IMR-90 (cell line): ENCODE measurements around the gene EPB41L4A. TPM values are rescaled to one million over a fixed set of nuclear protein-coding genes. Genes with fewer than 3 reads are reported as not detected.

ENCODE experiments used
- ATAC-seq: fragments of 200-7000 bp; cut with Tn5 transposase; 2 replicates; pipeline ENCODE4 v1.9.1; 2020; ENCODE audit warnings: low read depth, mild to moderate bottlenecking, moderate library complexity
- BruUV-seq: library from RNA; stranded (reverse); fragments of 400-500 nt; replicated peaks from 2 replicates; lab custom pipeline; 2021; lab: Mats Ljungman, UMichigan
- CTCF ChIA-PET: fragments of 300-600 bp; formaldehyde crosslinking; extraction: SDS; loops from one replicate; lab custom pipeline; 2021; ENCODE audit warnings: antibody characterized with exemption; lab: Yijun Ruan, JAX
- POLR2A ChIA-PET: fragments of 300-600 bp; sonication (Branson Sonifier 250); formaldehyde crosslinking; loops from one replicate; lab custom pipeline; 2022; ENCODE audit warnings: antibody characterized with exemption; ENCODE audit not compliant: unreplicated experiment; lab: Charles Lee
- DNase-seq: peaks from one replicate; pipeline ENCODE4 v3.0.0; 2013
- H2AFZ ChIP-seq: replicated peaks from 2 replicates; pipeline ENCODE3; 2013; ENCODE audit warnings: low read length, mild to moderate bottlenecking; ENCODE audit not compliant: poor library complexity
- H2AK5ac ChIP-seq: 2 replicates; pipeline ENCODE4 v1.6.1; 2013; ENCODE audit warnings: low read depth, low read length, inconsistent platforms
- H2AK9ac ChIP-seq: replicated peaks from 2 replicates; pipeline ENCODE3; 2013; ENCODE audit warnings: mild to moderate bottlenecking, low read depth, low read length, moderate library complexity; ENCODE audit not compliant: poor library complexity
- H2BK120ac ChIP-seq: 2 replicates; pipeline ENCODE4 v1.6.1; 2013; ENCODE audit warnings: low read depth, low read length, inconsistent platforms
- H2BK15ac ChIP-seq: 3 replicates; pipeline ENCODE4 v1.6.1; 2013; ENCODE audit warnings: low read depth, low read length, inconsistent platforms
- H2BK20ac ChIP-seq: 2 replicates; pipeline ENCODE4 v1.6.1; 2013; ENCODE audit warnings: low read depth, mild to moderate bottlenecking, inconsistent platforms, low read length, moderate library complexity
- H2BK5ac ChIP-seq: 2 replicates; pipeline ENCODE4 v1.6.1; 2013; ENCODE audit warnings: mild to moderate bottlenecking, low read depth, low read length, inconsistent platforms; ENCODE audit not compliant: poor library complexity, severe bottlenecking
- H3K14ac ChIP-seq: replicated peaks from 2 replicates; pipeline ENCODE4 v1.6.1; 2013; ENCODE audit warnings: low read depth, low read length, inconsistent platforms
- H3K18ac ChIP-seq: 2 replicates; pipeline ENCODE4 v1.6.1; 2013; ENCODE audit warnings: low read depth, low read length, control low read depth
- H3K23ac ChIP-seq: 2 replicates; pipeline ENCODE4 v1.6.1; 2013; ENCODE audit warnings: low read depth, low read length, inconsistent platforms
- H3K27ac ChIP-seq: 2 replicates; pipeline ENCODE4 v1.5.1; 2013; ENCODE audit warnings: mild to moderate bottlenecking, control low read depth, low read length; ENCODE audit not compliant: insufficient read depth
- H3K27me3 ChIP-seq: 2 replicates; pipeline ENCODE4 v1.6.1; 2013; ENCODE audit warnings: low read length; ENCODE audit not compliant: control insufficient read depth, insufficient read depth
- H3K36me3 ChIP-seq: 2 replicates; pipeline ENCODE4 v1.6.1; 2013; ENCODE audit warnings: low read length, mixed read lengths; ENCODE audit not compliant: control insufficient read depth, insufficient read depth
- H3K4ac ChIP-seq: 2 replicates; pipeline ENCODE4 v1.6.1; 2013; ENCODE audit warnings: low read depth, low read length, inconsistent platforms
- H3K4me1 ChIP-seq: 2 replicates; pipeline ENCODE4 v1.6.1; 2013; ENCODE audit warnings: low read length, mixed read lengths; ENCODE audit not compliant: control insufficient read depth, insufficient read depth
- H3K4me2 ChIP-seq: 2 replicates; pipeline ENCODE4 v1.6.1; 2013; ENCODE audit warnings: low read depth, mild to moderate bottlenecking, control low read depth, low read length, moderate library complexity
- H3K4me3 ChIP-seq: 2 replicates; pipeline ENCODE4 v1.5.1; 2013; ENCODE audit warnings: low read depth, mild to moderate bottlenecking, control low read depth, low read length, moderate library complexity; ENCODE audit not compliant: insufficient read depth
- H3K56ac ChIP-seq: 2 replicates; pipeline ENCODE4 v1.6.1; 2013; ENCODE audit warnings: low read length, inconsistent platforms; ENCODE audit not compliant: insufficient read depth; ENCODE audit errors: extremely low read depth
- H3K79me1 ChIP-seq, 2 experiments: 2 replicates each; pipeline ENCODE4 v1.6.1; 2013; ENCODE audit warnings: low read length in 2 of 2, inconsistent platforms in 1 of 2, low read depth in 1 of 2
- H3K9ac ChIP-seq: 2 replicates; pipeline ENCODE4 v1.6.1; 2013; ENCODE audit warnings: low read depth, low read length, control low read depth
- H3K9me1 ChIP-seq: 2 replicates; pipeline ENCODE4 v1.6.1; 2013; ENCODE audit warnings: low read length, inconsistent platforms; ENCODE audit not compliant: insufficient read depth
- H3K9me3 ChIP-seq: 2 replicates; pipeline ENCODE4 v1.6.1; 2013; ENCODE audit warnings: low read length; ENCODE audit not compliant: control insufficient read depth, insufficient read depth
- H4K20me1 ChIP-seq: 2 replicates; pipeline ENCODE4 v1.6.1; 2013; ENCODE audit warnings: low read length, inconsistent platforms; ENCODE audit not compliant: insufficient read depth
- H4K5ac ChIP-seq: 2 replicates; pipeline ENCODE4 v1.6.1; 2013; ENCODE audit warnings: mild to moderate bottlenecking, low read depth, low read length, control low read depth
- H4K8ac ChIP-seq, 2 experiments: 2 replicates each; pipeline ENCODE4 v1.6.1; 2013; ENCODE audit warnings: low read depth in 2 of 2, low read length in 2 of 2, control low read depth in 1 of 2, inconsistent platforms in 1 of 2
- H4K91ac ChIP-seq: 2 replicates; pipeline ENCODE4 v1.6.1; 2013; ENCODE audit warnings: low read depth, low read length, inconsistent platforms; ENCODE audit not compliant: insufficient read depth
- BHLHE40 ChIP-seq: fragments of 150-350 bp; IDR thresholded peaks from 2 replicates; pipeline ENCODE4 v1.6.1; 2016; ENCODE audit warnings: mild to moderate bottlenecking, low read depth, low read length
- CEBPB ChIP-seq: IDR thresholded peaks from 2 replicates; pipeline ENCODE4 v1.6.1; 2012; ENCODE audit warnings: low read depth, low read length, improper control_type of control experiment
- MXI1 ChIP-seq: IDR thresholded peaks from 2 replicates; pipeline ENCODE4 v1.6.1; 2012; ENCODE audit warnings: low read depth, mild to moderate bottlenecking, low read length, moderate library complexity, borderline replicate concordance
- NFE2L2 ChIP-seq: fragments of 150-350 bp; IDR thresholded peaks from 2 replicates; pipeline ENCODE4 v1.6.1; 2016; ENCODE audit warnings: low read depth, mild to moderate bottlenecking, low read length
- SMC3 ChIP-seq: fragments of 150-350 bp; IDR thresholded peaks from 2 replicates; pipeline ENCODE4 v1.6.1; 2016; ENCODE audit warnings: low read depth, mild to moderate bottlenecking, antibody characterized with exemption, low read length, moderate library complexity
- whole genome bisulfite sequencing, 2 experiments: methylation state at CpG; one replicate each; pipeline versions ENCODE4 v1.1.5 to v1.1.7; 2013; ENCODE audit warnings: missing lambda C conversion rate in 2 of 2; ENCODE audit not compliant: insufficient read length in 1 of 2; ENCODE audit errors: extremely low coverage in 2 of 2; 5-methylcytosine and 5-hydroxymethylcytosine counted together
- dilution Hi-C: fragments of 300-500 bp; cut with HindIII; formaldehyde crosslinking; loops from one replicate; pipeline ENCODE4 v1.14.3; 2018; ENCODE audit warnings: low sequenced_read_pairs; ENCODE audit not compliant: unreplicated experiment
- in situ Hi-C: fragments of 300-500 bp; cut with MboI; formaldehyde crosslinking; loops from 3 replicates; pipeline ENCODE4 v1.14.3; 2019; ENCODE audit warnings: low sequenced_read_pairs, inconsistent platforms, mixed read lengths
- intact Hi-C: fragments of 100-400 bp; cut with micrococcal nuclease; formaldehyde crosslinking; loops from 2 replicates; pipeline ENCODE4 v1.10.0; 2022
- polyA plus RNA-seq, 3 experiments: library from polyadenylated mRNA; depleted of rRNA; stranded (reverse); fragments of >200 nt; gene quantifications; 2 replicates each; pipeline ENCODE4 v1.2.3, GENCODE V29; 2012; ENCODE audit warnings: low replicate concordance in 1 of 3
- total RNA-seq: library from RNA; depleted of rRNA; stranded (reverse); fragments of >200 nt; gene quantifications from 2 replicates; pipeline ENCODE4 v1.2.3, GENCODE V29; 2012
- TF ChIP-seq, protein P1 (sequence below): fragments of 150-350 bp; IDR thresholded peaks from 2 replicates; pipeline ENCODE4 v1.6.1; 2017; ENCODE audit warnings: mild to moderate bottlenecking, antibody characterized with exemption, low read length, low read depth
- TF ChIP-seq, protein P2 (sequence below): fragments of 150-350 bp; IDR thresholded peaks from 2 replicates; pipeline ENCODE4 v1.6.1; 2016; ENCODE audit warnings: low read depth, mild to moderate bottlenecking, low read length, moderate library complexity, borderline replicate concordance

The EPB41L4A gene
- total and polyA plus RNA-seq, 2 of the 4 experiments (the other 2 are of a cell fraction): under 0.01 to 0.02 TPM

GRCh38 chr5:112124788-112125187, 294.3 kb downstream of the EPB41L4A start:
- Histone ChIP-seq H2AK5ac (no peak overlapping the region), H3K9ac (no peak overlapping the region), H3K18ac (no peak overlapping the region), H2BK20ac (no peak overlapping the region), H3K9me1 (no peaks in the 10 kb centered on the region), H3K23ac (no peak overlapping the region), H2BK120ac (no peak overlapping the region), H3K4ac (no peak overlapping the region), H4K91ac (no peak overlapping the region), H2BK5ac (no peak overlapping the region), H3K56ac (no peak overlapping the region), H3K14ac (no peak overlapping the region), H2AK9ac (no peak overlapping the region), H3K27ac (no peak overlapping the region), H4K20me1 (no peaks in the 10 kb centered on the region), H3K79me1 (no peaks in the 10 kb centered on the region), H3K9me3 (peaks cover 6% of the 10 kb centered on the region), H3K4me2 (no peak overlapping the region), H3K36me3 (no peaks in the 10 kb centered on the region), H4K5ac (no peak overlapping the region), H3K4me3 (no peak overlapping the region), H3K27me3 (no peaks in the 10 kb centered on the region; the same call in 1 of the 2 replicates), H2AFZ (no peak overlapping the region), H2BK15ac (no peak overlapping the region), H4K8ac (no peak overlapping the region), H3K4me1 (no peaks in the 10 kb centered on the region; the same call in 1 of the 2 replicates)
- in situ Hi-C loops: no loop called here
- ChIA-PET POLR2A (no interaction called here), CTCF (no interaction called here)
- TF ChIP-seq, protein P1, sequence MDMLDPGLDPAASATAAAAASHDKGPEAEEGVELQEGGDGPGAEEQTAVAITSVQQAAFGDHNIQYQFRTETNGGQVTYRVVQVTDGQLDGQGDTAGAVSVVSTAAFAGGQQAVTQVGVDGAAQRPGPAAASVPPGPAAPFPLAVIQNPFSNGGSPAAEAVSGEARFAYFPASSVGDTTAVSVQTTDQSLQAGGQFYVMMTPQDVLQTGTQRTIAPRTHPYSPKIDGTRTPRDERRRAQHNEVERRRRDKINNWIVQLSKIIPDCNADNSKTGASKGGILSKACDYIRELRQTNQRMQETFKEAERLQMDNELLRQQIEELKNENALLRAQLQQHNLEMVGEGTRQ: no peak
- no peak for TF ChIP-seq NFE2L2
- no peak for TF ChIP-seq MXI1
- TF ChIP-seq, protein P2, sequence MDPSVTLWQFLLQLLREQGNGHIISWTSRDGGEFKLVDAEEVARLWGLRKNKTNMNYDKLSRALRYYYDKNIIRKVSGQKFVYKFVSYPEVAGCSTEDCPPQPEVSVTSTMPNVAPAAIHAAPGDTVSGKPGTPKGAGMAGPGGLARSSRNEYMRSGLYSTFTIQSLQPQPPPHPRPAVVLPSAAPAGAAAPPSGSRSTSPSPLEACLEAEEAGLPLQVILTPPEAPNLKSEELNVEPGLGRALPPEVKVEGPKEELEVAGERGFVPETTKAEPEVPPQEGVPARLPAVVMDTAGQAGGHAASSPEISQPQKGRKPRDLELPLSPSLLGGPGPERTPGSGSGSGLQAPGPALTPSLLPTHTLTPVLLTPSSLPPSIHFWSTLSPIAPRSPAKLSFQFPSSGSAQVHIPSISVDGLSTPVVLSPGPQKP: no peak
- TF ChIP-seq CEBPB: no peak
- no peak for TF ChIP-seq BHLHE40
- no peak for TF ChIP-seq SMC3
- no TSS peak for BruUV-seq
- dilution Hi-C loops: no loop called here
- ATAC-seq (no peak), DNase-seq (no peak)
- WGBS, 2 experiments: no CpG with 5 or more reads among the region's 3 CpGs
- intact Hi-C loops: no loop called here
